ENCODE data around the gene PEAK1. TPM values are rescaled to one million over a fixed set of nuclear protein-coding genes. Genes with fewer than 3 reads are reported as not detected.

Gene PEAK1
- total RNA-seq, 4 donors from 2014 or later, result 68.8 to 79.1 (median 78.7) TPM

- no peak for TF ChIP-seq CTCF (IDR thresholded peaks at IDR 0.05; ENCODE audit: low read depth)
These were observed 198.2 kb downstream of the PEAK1 start for GRCh38 chr15:77221708-77222107.

GRCh38 chr15:77221174-77221573 is 198.7 kb downstream of the PEAK1 start:
- no peak for TF ChIP-seq CTCF (IDR thresholded peaks at IDR 0.05; ENCODE audit: low read depth)

- TF ChIP-seq CTCF (IDR thresholded peaks at IDR 0.05; ENCODE audit: low read depth), result no peak
These were observed 200.1 kb downstream of the PEAK1 start for GRCh38 chr15:77219841-77220240.

- TF ChIP-seq CTCF (IDR thresholded peaks at IDR 0.05; ENCODE audit: low read depth), result no peak
These were observed 210.7 kb downstream of the PEAK1 start for GRCh38 chr15:77209221-77209620.

- no peak for TF ChIP-seq CTCF (IDR thresholded peaks at IDR 0.05; ENCODE audit: low read depth)
These were observed 211.7 kb downstream of the PEAK1 start for GRCh38 chr15:77208241-77208640.

- TF ChIP-seq CTCF (IDR thresholded peaks at IDR 0.05; ENCODE audit: low read depth), result no peak
These were observed 218.2 kb downstream of the PEAK1 start for GRCh38 chr15:77201665-77202064.

GRCh38 chr15:77196381-77196780 is 223.5 kb downstream of the PEAK1 start:
- no peak for TF ChIP-seq CTCF (IDR thresholded peaks at IDR 0.05; ENCODE audit: low read depth)
